GM18870 (cell line): Measurements from ENCODE around the gene CIB4.

ENCODE experiments used
- ATAC-seq: cut with Tn5 transposase; IDR thresholded peaks from one replicate; pipeline ENCODE4 v1.9.1; 2021; ENCODE audit warnings: moderate library complexity; ENCODE audit not compliant: unreplicated experiment

Gene CIB4

GRCh38 chr2:26644188-26644835, 3.1 kb upstream of the CIB4 start:
- no peak for ATAC-seq

GRCh38 chr2:26642429-26642828, 1.3 kb upstream of the CIB4 start:
- ATAC-seq: no peak

- ATAC-seq: no peak
These were observed 828 bp downstream of the CIB4 start for GRCh38 chr2:26640331-26640745.

- ATAC-seq: no peak
These were observed 1.4 kb downstream of the CIB4 start for GRCh38 chr2:26639685-26640243.

- ATAC-seq: no peak
These were observed 3.3 kb downstream of the CIB4 start for GRCh38 chr2:26637811-26638310.

- no peak for ATAC-seq
These were observed 4.2 kb downstream of the CIB4 start for GRCh38 chr2:26636935-26637334.

- ATAC-seq: no peak
These were observed 5.8 kb downstream of the CIB4 start for GRCh38 chr2:26635401-26635800.

- no peak for ATAC-seq
These were observed 6.4 kb downstream of the CIB4 start for GRCh38 chr2:26634636-26635230.

GRCh38 chr2:26633993-26634595, 7.1 kb downstream of the CIB4 start:
- no peak for ATAC-seq

- no peak for ATAC-seq
These were observed 7.7 kb downstream of the CIB4 start for GRCh38 chr2:26633351-26633945.

- no peak for ATAC-seq
These were observed 8.5 kb downstream of the CIB4 start for GRCh38 chr2:26632624-26633185.

- no peak for ATAC-seq
These were observed 9.6 kb downstream of the CIB4 start for GRCh38 chr2:26631401-26632170.

GRCh38 chr2:26630669-26631360, 10.4 kb downstream of the CIB4 start:
- ATAC-seq: no peak

- ATAC-seq: no peak
These were observed 10.9 kb downstream of the CIB4 start for GRCh38 chr2:26630235-26630634.

GRCh38 chr2:26629751-26630150, 11.4 kb downstream of the CIB4 start:
- no peak for ATAC-seq

- ATAC-seq: no peak
These were observed 11.9 kb downstream of the CIB4 start for GRCh38 chr2:26629346-26629630.

- no peak for ATAC-seq
These were observed 12.4 kb downstream of the CIB4 start for GRCh38 chr2:26628561-26629345.

- ATAC-seq: no peak
These were observed 13.6 kb downstream of the CIB4 start for GRCh38 chr2:26627350-26628105.

- ATAC-seq: no peak
These were observed 14.6 kb downstream of the CIB4 start for GRCh38 chr2:26626606-26627005.
